NAMALWA (cell line): ENCODE data around the gene COPZ1.

ENCODE experiments used
- DNase-seq: peaks from one replicate; pipeline ENCODE4 v3.0.0-alpha.2; 2015; ENCODE audit warnings: low spot score

COPZ1 gene

DNA sequence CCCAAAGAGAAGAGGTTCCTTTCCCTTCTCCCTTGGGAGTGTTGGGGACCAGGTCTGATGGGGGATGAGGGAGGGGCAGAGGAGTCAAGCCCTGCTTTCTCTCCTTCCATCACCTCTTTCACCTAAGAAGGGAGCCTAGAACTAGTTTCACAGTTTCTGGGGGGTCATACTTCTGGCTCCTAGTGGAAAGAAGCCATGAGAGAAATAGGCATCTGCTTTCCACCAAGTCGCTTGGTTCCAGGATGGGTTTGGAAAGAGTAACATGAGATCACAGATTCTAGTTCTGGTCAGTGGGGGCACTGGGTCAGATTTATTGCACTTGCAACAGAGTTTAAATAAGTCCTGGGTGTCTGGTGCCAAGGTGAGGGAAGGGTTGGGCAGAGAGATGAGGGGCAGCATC, 70.1 kb downstream of the COPZ1 start:
- DNase-seq: no peak

DNA sequence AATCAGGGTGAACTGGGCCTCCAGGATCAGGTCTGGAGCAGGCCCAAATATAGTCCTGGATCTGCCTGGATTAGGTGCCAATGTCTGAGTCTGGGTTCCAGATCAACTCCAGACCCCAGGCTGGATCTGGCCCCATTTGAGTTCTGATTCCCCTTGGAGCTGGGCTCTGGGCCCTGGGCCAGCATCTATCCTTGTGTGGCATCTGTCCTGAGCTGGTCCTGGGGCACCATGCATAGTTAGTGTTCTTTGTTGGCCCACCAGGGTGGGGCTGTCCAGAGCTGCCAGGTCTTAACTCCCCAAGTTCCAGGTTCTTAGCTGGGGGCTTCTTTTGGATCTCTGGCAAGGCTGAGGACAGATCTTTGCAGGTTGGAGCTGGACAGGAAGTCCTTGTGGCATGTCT, 70.6 kb downstream of the COPZ1 start:
- no peak for DNase-seq

DNA sequence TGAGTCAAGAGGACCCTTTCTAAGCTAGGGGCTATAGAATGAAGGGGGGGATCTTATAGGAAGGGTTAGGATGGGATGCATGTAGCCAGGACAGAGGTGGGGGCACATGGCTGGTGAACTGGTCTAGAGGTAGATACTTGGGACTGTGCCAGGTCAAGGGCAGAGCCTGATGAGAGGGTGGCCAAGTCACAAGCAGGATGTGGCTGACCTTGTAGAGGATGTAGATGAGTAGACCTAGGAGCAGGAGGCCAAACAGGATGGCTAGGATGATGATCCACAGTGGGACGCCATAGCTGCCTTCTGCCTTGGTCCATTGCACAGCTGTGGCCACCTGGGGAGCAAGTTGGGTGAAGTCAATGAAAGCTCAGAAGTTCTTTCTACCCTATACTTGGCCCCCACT, 72.2 kb downstream of the COPZ1 start:
- DNase-seq: no peak

DNA sequence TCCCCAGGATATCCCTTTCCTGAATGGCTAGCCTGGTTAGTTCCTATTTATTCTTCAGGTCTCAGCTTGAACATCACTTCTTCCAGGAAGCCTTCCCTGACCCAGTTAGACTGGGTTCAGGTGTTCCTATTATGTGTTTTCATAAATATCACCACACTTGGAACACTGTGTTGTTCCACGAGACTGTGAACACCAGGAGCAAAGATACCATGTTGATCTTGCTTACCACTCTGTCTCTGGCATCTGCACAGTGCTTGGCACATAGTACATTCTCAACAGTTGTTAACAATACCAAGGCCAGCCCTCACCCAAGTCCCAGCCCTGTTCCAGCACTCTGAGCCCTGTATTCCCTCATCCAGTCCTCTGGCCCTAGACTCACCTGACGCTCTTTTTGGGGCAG, 73.3 kb downstream of the COPZ1 start:
- DNase-seq: no peak

DNA sequence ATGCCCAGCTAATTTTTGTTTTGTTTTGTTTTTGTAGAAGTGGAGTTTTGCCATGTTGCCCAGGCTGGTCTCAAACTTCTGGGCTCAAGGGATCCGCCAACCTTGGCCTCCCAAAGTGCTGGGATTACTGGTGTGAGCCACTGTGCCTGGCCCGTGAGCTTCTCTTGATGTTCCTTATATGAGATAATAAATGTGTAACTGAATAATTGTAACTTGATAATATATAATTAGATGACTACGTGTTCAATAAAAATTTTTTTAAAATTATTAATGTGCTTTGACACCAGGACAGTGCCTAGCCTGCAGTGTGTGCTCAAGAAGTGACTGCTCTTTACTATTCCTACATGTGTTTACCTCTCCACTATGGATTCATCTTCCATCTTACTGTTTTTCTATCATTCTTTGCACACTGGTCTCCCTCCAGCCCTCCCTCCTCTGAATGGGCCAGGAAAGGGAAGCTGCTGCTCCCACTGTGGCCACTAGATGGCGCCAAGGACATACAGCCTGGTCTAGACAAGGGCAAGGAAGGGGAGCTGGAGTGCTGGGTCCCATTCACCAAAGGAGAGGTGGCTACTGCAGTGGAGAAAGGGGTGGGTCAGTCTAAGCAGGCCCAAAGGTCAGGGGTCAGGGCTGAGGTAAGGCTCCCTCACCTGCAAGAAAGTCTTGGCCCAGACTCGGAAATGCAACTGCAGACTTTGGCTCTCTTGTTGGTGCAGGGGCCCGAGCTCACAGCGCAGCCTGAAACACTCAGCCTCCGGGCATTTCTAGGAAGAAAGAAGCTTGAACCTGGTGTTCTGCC, 74.3 kb downstream of the COPZ1 start:
- peak; percentile 90 for DNase-seq

DNA sequence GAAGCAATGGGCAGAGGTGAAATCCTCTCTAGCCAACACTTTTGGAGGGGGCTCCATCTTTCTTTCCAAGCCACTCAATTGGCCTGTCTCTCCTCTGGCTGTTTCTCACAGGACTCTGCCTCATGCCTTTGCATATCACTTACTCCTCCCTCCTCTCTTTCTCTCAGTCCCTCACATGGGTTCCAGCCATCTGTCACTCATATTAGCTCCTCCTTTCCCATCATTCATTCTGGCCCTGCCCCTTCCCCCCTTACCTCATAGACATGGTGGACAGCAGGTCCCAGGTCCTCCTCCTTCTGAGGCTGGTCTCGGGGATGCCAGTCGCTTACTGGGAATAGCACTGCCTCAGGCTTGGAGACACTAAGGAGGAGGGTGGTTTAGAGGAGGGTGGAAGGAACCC, 76.2 kb downstream of the COPZ1 start:
- no peak for DNase-seq
